Activated naive CD4-positive, alpha-beta T cell treated with anti-CD3 and anti-CD28 coated beads, Interleukin-2, amount 50 U/mL, for 24 hours (primary cell): ENCODE measurements around the gene PLS3.
"Not testable (repeated sequence)": the region's sequence is repeated elsewhere in the genome, so short reads cannot be mapped to it uniquely, and the experiment has no call there.

Experiments used
- H3K27ac Mint-ChIP-seq: one replicate; pipeline ENCODE4 v1.8.0; 2021; ENCODE audit warnings: mild to moderate bottlenecking, mixed read lengths
- H3K27me3 Mint-ChIP-seq: one replicate; pipeline ENCODE4 v1.8.0; 2021; ENCODE audit warnings: mixed read lengths
- H3K36me3 Mint-ChIP-seq: one replicate; pipeline ENCODE4 v1.8.0; 2021; ENCODE audit warnings: mixed read lengths
- H3K4me1 Mint-ChIP-seq: one replicate; pipeline ENCODE4 v1.8.0; 2021; ENCODE audit warnings: mixed read lengths
- H3K4me3 Mint-ChIP-seq: one replicate; pipeline ENCODE4 v1.8.0; 2021; ENCODE audit warnings: mild to moderate bottlenecking, mixed read lengths
- H3K9me3 Mint-ChIP-seq: one replicate; pipeline ENCODE4 v1.8.0; 2021; ENCODE audit warnings: mixed read lengths

Gene PLS3

DNA sequence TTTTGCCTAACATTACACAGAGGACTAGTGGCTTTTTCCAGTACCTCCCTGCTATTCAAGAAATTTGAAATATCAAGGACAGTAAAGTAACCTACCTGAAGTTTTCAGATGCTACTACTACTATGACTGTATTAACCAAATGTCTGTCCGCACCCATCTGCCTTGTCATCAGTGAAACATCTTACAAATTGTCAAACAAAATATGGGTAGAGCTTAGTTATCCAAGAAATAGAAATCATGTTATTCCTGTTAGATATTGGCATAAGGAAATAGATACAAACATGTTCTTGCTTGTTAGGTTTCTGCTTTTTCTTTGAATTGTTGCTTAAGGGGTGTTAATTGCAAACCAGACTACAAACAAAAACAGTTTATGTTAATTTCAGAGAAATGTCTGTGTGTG, 63.9 kb downstream of the PLS3 start:
- H3K27me3 Mint-ChIP-seq, result no peaks in the 10 kb centered on the region
- no peak overlapping the region for H3K27ac Mint-ChIP-seq
- H3K9me3 Mint-ChIP-seq, result no peaks in the 10 kb centered on the region
- no peaks in the 10 kb centered on the region for H3K36me3 Mint-ChIP-seq
- H3K4me3 Mint-ChIP-seq, result no peak overlapping the region
- no peaks in the 10 kb centered on the region for H3K4me1 Mint-ChIP-seq

DNA sequence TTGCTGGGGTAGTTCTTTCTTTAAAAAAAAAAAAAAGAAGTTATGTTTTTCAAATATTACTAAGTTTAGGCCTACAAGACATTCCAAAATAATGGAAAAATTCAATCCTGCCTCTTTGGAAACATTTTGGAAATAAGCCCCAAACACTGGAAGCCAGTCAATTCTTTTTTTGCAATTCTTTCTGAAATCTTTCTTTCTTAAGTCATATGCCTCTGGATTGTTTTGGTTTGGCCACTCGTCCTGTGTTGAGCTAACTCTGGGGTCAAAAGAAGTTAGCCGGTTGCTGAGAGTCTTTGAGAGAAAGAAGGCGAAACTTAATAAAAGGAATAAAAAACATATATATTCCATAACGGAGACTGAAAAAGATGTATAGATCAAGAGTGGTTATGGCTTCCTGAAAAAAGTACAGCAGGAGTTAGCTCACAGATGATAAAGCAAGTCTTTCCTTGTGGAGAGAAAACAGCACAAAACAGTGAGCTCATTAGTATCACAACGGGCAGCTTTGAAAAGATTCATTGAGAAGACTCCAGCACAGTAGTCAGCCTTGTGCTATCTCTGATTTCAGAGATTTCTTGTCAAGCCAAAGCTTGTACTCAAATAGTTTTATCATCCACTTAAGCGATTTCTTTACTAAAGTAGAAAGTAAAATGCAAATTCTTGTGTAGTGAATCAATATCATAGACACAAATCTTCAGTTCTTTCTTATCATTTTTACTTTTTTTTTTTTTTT, 64.8 kb downstream of the PLS3 start:
- H3K9me3 Mint-ChIP-seq, result no peaks in the 10 kb centered on the region
- no peaks in the 10 kb centered on the region for H3K36me3 Mint-ChIP-seq
- no peak overlapping the region for H3K27ac Mint-ChIP-seq
- H3K4me3 Mint-ChIP-seq, result no peak overlapping the region
- no peaks in the 10 kb centered on the region for H3K4me1 Mint-ChIP-seq
- no peaks in the 10 kb centered on the region for H3K27me3 Mint-ChIP-seq

DNA sequence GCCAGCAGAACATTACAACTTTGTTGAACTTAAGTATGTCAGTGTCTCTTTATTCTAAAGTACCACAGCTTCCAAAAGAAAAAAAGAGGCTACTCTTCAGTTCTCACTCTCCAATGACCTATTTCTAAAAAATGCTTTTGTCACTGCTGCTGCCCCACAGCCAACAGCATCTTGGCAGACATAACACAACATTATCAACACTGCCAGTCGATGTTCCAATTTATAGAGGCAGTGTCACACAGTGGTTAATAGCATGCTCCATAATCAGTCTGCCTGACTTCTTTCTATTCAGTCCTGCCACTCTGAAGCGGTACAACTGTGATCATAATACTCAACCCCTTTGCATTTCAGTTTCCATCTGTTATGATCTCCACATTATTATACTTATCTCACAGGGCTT, 69.2 kb downstream of the PLS3 start:
- H3K27me3 Mint-ChIP-seq, result no peaks in the 10 kb centered on the region
- no peaks in the 10 kb centered on the region for H3K4me1 Mint-ChIP-seq
- H3K36me3 Mint-ChIP-seq, result no peaks in the 10 kb centered on the region
- no peaks in the 10 kb centered on the region for H3K9me3 Mint-ChIP-seq
- H3K4me3 Mint-ChIP-seq, result no peak overlapping the region
- H3K27ac Mint-ChIP-seq, result no peak overlapping the region

DNA sequence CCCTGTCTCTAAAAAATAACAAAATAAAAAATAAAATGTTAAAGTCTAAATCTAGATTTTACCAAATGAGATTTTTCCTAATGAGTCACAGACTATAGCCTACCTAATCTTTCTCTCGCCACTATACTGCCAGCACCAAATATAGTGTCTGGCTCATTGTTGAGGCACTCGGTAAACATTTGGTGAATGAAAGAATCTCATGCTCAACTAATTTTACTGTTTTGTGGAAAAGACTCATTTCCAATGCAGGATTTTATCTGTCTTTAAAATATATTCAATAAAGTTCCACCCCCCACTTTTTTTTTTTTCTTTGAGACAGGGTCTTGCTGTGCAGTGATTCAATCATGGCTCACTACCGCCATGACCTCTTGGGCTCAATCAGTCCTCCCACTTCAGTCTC, 71.5 kb downstream of the PLS3 start:
- H3K4me3 Mint-ChIP-seq, result no peak overlapping the region
- no peaks in the 10 kb centered on the region for H3K27me3 Mint-ChIP-seq
- no peaks in the 10 kb centered on the region for H3K9me3 Mint-ChIP-seq
- H3K36me3 Mint-ChIP-seq, result no peaks in the 10 kb centered on the region
- no peak overlapping the region for H3K27ac Mint-ChIP-seq
- no peaks in the 10 kb centered on the region for H3K4me1 Mint-ChIP-seq

DNA sequence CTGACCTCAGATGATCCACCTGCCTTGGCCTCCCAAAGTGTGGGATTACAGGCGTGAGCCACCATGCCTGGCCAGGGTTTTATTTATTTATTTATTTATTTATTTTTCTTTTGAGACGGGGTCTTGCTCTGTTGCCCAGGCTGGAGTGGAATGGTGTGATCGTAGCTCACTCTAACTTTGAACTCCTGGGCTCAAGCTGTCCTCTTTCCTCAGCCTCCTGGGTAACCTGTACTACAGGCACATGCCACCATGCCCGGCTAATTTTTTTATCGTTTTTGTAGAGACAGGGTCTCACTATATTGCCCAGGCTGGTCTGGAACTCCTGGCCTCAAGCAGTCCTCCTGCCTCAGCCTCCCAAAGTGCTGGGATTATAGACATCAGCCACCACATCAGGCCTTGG, 72.4 kb downstream of the PLS3 start:
- not testable (repeated sequence) for H3K36me3 Mint-ChIP-seq, H3K27ac Mint-ChIP-seq, H3K4me3 Mint-ChIP-seq, H3K4me1 Mint-ChIP-seq, H3K27me3 Mint-ChIP-seq, H3K9me3 Mint-ChIP-seq

DNA sequence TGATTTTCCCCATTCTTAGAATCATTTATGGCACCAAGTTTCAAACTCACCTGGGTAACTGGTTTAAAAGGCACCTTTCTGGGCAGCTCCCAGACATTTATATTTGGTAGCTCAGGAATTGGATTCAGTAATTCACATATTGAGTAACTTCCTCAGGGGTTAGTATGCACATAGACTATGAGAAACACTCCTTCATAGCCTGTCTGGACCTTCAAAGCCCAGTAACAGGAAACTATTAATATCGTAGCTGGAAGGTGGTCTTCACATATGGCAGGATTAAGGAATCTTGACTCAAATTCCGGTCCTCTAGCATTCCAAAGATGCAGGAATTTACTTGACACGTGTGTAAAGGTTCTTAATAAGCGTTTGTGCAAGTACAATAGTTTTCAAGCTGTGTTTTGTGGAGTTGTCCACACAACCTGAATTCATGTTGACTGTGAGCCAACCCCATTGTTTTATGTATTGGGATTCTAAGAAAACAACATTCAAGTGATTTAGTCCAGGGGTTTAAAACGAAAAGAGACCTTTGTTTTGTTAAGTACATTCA, 78.4 kb downstream of the PLS3 start:
- Mint-ChIP-seq H3K27ac (no peak overlapping the region), H3K4me1 (no peaks in the 10 kb centered on the region), H3K27me3 (no peaks in the 10 kb centered on the region), H3K4me3 (no peak overlapping the region), H3K9me3 (no peaks in the 10 kb centered on the region), H3K36me3 (no peaks in the 10 kb centered on the region)

DNA sequence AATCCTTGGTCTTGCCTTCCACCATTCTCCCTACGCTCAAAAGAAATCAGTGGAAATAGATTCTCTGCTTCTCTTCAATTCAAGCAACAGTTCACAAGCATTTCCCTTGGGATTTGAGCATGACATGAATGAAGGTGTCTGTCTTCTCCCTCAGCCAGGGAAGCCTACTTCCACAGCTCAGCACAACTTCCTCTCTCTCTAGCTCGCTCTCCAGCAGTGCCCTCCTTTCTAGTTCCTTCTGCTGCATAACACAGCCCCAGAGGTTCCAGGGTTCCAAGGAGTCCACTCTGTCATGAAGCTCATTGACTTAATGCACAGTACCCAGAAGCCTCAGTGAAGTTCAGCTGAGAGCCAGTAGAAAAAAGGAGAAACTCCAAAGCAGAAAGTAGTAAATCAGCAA, 81.3 kb downstream of the PLS3 start:
- H3K4me3 Mint-ChIP-seq, result no peak overlapping the region
- no peaks in the 10 kb centered on the region for H3K4me1 Mint-ChIP-seq
- H3K36me3 Mint-ChIP-seq, result no peaks in the 10 kb centered on the region
- H3K9me3 Mint-ChIP-seq, result no peaks in the 10 kb centered on the region
- no peak overlapping the region for H3K27ac Mint-ChIP-seq
- H3K27me3 Mint-ChIP-seq, result no peaks in the 10 kb centered on the region

DNA sequence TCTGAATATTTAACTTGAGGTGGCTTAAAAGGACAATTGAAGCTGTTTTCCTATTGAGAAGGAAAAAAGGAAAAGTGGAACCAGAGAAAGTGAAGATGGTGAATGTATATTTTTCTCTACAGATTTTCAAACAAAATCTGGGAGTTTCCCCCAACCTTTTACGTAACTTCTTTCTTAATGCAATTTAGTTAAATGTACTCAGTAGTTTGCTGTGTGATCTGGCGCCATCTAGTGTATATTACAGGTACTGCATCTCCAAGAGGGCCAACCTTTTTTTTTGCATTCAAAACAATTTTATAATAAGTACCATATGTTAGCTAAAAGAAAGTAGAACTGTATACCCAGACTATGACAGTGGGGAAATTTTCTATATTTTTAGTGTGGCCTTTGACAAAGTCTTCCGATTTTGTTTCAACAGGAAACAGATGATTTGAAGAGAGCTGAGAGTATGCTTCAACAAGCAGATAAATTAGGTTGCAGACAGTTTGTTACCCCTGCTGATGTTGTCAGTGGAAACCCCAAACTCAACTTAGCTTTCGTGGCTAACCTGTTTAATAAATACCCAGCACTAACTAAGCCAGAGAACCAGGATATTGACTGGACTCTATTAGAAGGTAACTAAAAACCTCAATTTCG, 82.0 kb downstream of the PLS3 start:
- no peak overlapping the region for H3K4me3 Mint-ChIP-seq
- H3K27ac Mint-ChIP-seq, result no peak overlapping the region
- no peaks in the 10 kb centered on the region for H3K36me3 Mint-ChIP-seq
- no peaks in the 10 kb centered on the region for H3K9me3 Mint-ChIP-seq
- H3K27me3 Mint-ChIP-seq, result no peaks in the 10 kb centered on the region
- no peaks in the 10 kb centered on the region for H3K4me1 Mint-ChIP-seq

DNA sequence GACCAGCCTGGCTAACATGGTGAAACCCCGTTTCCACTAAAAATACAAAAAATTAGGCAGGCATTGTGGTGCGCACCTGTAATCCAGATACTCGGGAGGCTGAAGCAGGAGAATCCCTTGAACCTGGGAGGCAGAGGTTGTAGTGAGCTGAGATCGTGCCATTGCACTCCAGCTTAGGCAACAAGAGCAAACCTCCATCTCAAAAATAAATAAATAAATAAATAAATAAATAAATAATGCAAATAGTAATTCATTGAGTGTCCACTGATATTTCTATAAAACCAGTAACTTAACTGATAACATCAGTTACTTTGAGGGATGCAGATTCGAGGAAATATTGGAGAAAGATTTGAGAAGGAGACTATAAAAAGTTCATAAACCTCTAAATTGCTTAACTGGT, 83.4 kb downstream of the PLS3 start:
- not testable (repeated sequence) for H3K27me3 Mint-ChIP-seq, H3K4me1 Mint-ChIP-seq, H3K9me3 Mint-ChIP-seq

DNA sequence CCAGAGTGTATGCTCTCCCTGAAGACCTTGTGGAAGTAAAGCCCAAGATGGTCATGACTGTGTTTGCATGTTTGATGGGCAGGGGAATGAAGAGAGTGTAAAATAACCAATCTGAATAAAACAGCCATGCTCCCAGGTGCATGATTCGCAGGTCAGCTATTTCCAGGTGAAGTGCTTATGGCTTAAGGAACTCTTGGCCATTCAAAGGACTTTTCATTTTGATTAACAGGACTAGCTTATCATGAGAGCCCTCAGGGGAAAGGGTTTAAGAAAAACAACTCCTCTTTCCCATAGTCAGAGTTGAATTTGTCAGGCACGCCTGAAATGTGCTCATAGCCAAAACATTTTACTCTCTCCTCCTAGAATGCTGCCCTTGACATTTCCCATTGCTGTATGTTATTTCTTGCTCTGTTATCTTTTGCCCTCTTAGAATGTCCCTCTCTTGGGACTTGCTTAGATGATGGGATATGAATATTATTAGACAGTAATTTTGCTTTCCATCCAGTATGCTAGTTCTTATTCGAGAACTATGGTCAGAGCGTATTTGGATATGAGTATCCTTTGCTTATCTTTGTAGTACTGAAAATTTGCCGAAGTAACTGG, 88.6 kb downstream of the PLS3 start:
- H3K36me3 Mint-ChIP-seq, result no peaks in the 10 kb centered on the region
- no peaks in the 10 kb centered on the region for H3K9me3 Mint-ChIP-seq

More for the DNA sequence above, 83.4 kb downstream of the PLS3 start:
- not testable (repeated sequence) for H3K27ac Mint-ChIP-seq, H3K4me3 Mint-ChIP-seq, H3K36me3 Mint-ChIP-seq

DNA sequence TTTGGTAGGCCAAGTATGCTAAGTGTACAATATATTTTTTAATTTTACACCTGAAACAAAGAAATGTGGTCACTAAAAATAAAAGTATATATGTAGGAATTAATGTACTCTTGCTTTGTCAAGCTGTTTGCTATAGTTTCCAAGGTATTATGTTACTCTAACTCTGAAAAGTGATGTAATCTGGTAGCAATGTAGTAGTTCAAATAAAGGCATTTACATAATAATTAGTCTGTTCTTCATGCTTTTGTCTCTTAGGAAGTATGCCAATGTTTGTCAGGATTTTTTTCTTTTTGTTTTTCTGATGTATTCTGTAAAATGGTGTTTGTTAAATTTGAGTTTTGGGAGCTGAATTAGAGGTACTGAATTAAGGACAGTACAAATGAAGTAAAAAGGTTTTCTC, 89.5 kb downstream of the PLS3 start:
- Mint-ChIP-seq H3K4me1 (no peaks in the 10 kb centered on the region), H3K4me3 (no peak overlapping the region), H3K27me3 (no peaks in the 10 kb centered on the region), H3K9me3 (no peaks in the 10 kb centered on the region), H3K36me3 (no peaks in the 10 kb centered on the region), H3K27ac (no peak overlapping the region)

More for the DNA sequence above, 88.6 kb downstream of the PLS3 start:
- Mint-ChIP-seq H3K4me3 (no peak overlapping the region), H3K27ac (no peak overlapping the region), H3K27me3 (no peaks in the 10 kb centered on the region), H3K4me1 (no peaks in the 10 kb centered on the region)

DNA sequence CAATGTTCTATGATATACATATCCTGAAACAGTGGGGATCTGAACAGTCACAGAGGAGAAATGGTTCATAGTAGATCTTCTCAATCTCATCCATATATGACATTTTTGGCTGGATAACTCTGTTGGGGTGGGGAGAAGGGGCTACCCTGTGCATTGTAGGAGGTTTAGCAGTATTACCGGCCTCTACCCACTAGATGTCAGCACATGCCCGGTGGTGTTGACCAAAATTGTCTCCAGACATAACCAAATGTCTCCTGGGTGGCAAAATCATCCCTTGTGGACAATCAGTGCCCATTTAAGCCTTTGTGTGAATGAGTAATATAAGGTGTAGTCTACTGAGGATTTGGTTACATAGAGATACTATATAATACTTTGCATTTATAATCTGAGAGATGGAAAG, 89.9 kb downstream of the PLS3 start:
- no peaks in the 10 kb centered on the region for H3K27me3 Mint-ChIP-seq
- H3K9me3 Mint-ChIP-seq, result no peaks in the 10 kb centered on the region
- no peak overlapping the region for H3K4me3 Mint-ChIP-seq
- no peaks in the 10 kb centered on the region for H3K36me3 Mint-ChIP-seq
- no peaks in the 10 kb centered on the region for H3K4me1 Mint-ChIP-seq
- H3K27ac Mint-ChIP-seq, result no peak overlapping the region

DNA sequence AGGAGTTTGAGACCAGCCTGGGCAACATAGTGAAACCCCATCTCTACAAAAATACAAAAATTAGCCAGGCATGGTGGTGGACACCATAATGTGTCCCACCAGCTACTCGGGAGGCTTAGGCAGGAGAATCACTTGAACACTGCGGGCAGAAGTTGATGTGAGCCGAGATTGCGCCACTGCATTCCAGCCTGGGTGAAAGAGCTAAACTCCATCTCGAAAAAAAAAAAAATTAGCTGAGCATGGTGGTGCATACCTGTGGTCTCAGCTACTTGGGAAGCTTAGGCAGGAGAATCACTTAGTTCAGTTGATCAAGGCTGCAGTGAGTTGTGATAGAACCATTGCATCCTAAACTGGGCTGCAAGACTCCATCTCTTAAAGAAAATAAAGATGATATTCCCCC, 91.2 kb downstream of the PLS3 start:
- H3K27ac Mint-ChIP-seq, result no peak overlapping the region
- no peaks in the 10 kb centered on the region for H3K4me1 Mint-ChIP-seq
- H3K9me3 Mint-ChIP-seq, result no peaks in the 10 kb centered on the region
- no peaks in the 10 kb centered on the region for H3K36me3 Mint-ChIP-seq
- H3K27me3 Mint-ChIP-seq, result no peaks in the 10 kb centered on the region
- H3K4me3 Mint-ChIP-seq, result no peak overlapping the region

DNA sequence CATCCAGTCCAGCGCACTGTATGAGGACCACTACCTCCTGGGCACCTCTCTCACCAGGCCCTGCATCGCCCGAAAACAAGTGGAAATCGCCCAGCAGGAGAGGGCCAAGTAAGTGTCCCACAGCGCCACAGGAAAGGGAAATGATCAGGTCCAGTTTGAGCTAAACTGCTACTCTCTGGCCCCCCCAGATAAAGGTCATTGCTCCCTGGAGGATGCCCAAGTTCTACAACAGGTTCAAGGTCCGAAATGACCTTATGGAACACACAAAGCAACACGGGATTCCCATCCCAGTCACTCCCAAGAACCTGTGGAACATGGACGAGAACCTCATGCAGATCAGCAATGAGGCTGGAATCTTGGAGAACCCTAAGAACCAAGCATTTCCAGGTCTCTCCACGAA, 104.1 kb downstream of the PLS3 start:
- Mint-ChIP-seq H3K4me1 (no peaks in the 10 kb centered on the region), H3K27me3 (no peaks in the 10 kb centered on the region), H3K27ac (no peak overlapping the region), H3K36me3 (no peaks in the 10 kb centered on the region), H3K4me3 (no peak overlapping the region), H3K9me3 (no peaks in the 10 kb centered on the region)

DNA sequence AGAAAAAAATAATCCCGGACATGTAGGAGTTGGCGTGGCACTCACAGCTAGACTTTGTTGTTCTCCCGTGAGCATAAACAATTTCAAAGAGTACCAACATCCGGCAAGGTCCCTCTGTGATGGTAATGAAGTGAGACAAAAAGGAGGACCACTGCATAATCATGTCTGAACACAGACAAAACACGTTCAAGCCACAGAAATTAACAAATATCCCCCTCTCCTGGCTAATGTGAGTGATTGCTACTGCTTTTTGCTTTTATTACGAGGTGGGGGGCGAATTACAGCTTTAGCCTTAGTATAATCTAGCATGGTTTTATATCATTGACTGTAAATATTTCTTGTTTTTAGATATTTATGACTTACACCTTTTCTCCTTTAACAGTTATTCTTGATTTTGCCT, 118.5 kb downstream of the PLS3 start:
- H3K36me3 Mint-ChIP-seq, result no peaks in the 10 kb centered on the region
- H3K27ac Mint-ChIP-seq, result no peak overlapping the region
- H3K4me3 Mint-ChIP-seq, result no peak overlapping the region
- no peaks in the 10 kb centered on the region for H3K4me1 Mint-ChIP-seq
- no peaks in the 10 kb centered on the region for H3K27me3 Mint-ChIP-seq
- no peaks in the 10 kb centered on the region for H3K9me3 Mint-ChIP-seq

DNA sequence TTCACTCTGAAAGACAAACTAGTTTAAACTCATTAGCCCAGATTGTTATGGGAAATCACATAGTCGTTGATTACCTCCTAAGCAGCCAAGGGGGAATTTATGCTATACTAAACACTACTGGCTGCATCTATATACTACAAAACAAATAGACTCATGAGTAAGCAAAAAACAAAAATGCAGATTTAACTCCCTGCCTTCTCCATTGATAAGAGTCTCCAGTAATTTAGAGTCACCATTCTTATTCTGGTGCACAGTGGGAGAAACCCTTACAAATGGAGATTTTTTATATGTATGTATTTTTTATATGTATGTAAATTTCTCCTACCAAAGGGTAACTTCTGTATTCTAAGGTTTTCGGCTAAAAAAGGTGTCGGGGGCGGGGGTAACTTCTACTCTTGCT, 126.6 kb downstream of the PLS3 start:
- H3K27ac Mint-ChIP-seq, result no peak overlapping the region
- H3K4me3 Mint-ChIP-seq, result no peak overlapping the region
- no peaks in the 10 kb centered on the region for H3K4me1 Mint-ChIP-seq
- H3K9me3 Mint-ChIP-seq, result no peaks in the 10 kb centered on the region
- H3K27me3 Mint-ChIP-seq, result no peaks in the 10 kb centered on the region
- H3K36me3 Mint-ChIP-seq, result no peaks in the 10 kb centered on the region
